SK-N-SH (cell line): Measurements from ENCODE around the gene COX14. TPM values are rescaled to one million over a fixed set of nuclear protein-coding genes. Genes with fewer than 3 reads are reported as not detected.

Experiments used
- CTCF ChIA-PET: fragments of 300-600, 350-600 bp; formaldehyde crosslinking; extraction: SDS; loops from one replicate; lab custom pipeline; 2021; lab: Yijun Ruan, JAX
- POLR2A ChIA-PET: fragments of 350-600 bp; sonication (Branson Sonifier 250); formaldehyde crosslinking; extraction: SDS; loops from one replicate; lab custom pipeline; 2020; ENCODE audit warnings: antibody characterized with exemption, inconsistent platforms; lab: Yijun Ruan, JAX
- DNase-seq: peaks from one replicate; pipeline ENCODE4 v3.0.0; 2012
- H2AFZ ChIP-seq: fragments of 200-600 bp; sonication (generic); 2 replicates; pipeline ENCODE4 v1.8.1; 2016; ENCODE audit warnings: antibody characterized with exemption, mild to moderate bottlenecking, low read depth
- H3F3A ChIP-seq: fragments of 200-600 bp; sonication (generic); replicated peaks from 2 replicates; pipeline ENCODE3; 2016; ENCODE audit warnings: antibody characterized with exemption, mild to moderate bottlenecking; ENCODE audit not compliant: insufficient read depth
- H3K27ac ChIP-seq, 2 experiments: fragments of 200-500 bp in 1 of 2; fragments of 200-600 bp in 1 of 2; sonication (Bioruptor generic) in 1 of 2; sonication (generic), shearing (Covaris generic) in 1 of 2; 2 replicates each; pipeline versions ENCODE4 v1.5.1 to v1.6.1; 2014 to 2016; ENCODE audit warnings: low read depth in 2 of 2, inconsistent platforms in 1 of 2, low read length in 1 of 2, mild to moderate bottlenecking in 1 of 2, mixed read lengths in 1 of 2
- H3K27me3 ChIP-seq: fragments of 200-600 bp; sonication (generic), shearing (Covaris generic); 2 replicates; pipeline ENCODE4 v1.6.1; 2016; ENCODE audit warnings: mixed run types; ENCODE audit not compliant: insufficient read depth
- H3K36me3 ChIP-seq, 2 experiments: fragments of 200-500 bp in 1 of 2; fragments of 200-600 bp in 1 of 2; sonication (Bioruptor generic) in 1 of 2; sonication (generic) in 1 of 2; replicated peaks in 1 of 2; 2 replicates each; pipeline versions ENCODE3 to v1.5.1; 2014 to 2016; ENCODE audit warnings: low read length in 1 of 2, mild to moderate bottlenecking in 1 of 2; ENCODE audit not compliant: insufficient read depth in 2 of 2, control insufficient read depth in 1 of 2
- H3K4me1 ChIP-seq, 2 experiments: fragments of 200-500 bp in 1 of 2; fragments of 200-600 bp in 1 of 2; sonication (Bioruptor generic) in 1 of 2; sonication (generic), shearing (Covaris generic) in 1 of 2; 2 replicates each; pipeline versions ENCODE4 v1.5.1 to v1.6.1; 2014 to 2016; ENCODE audit warnings: low read depth in 1 of 2, low read length in 1 of 2, mixed run types in 1 of 2; ENCODE audit not compliant: insufficient read depth in 2 of 2, control insufficient read depth in 1 of 2
- H3K4me2 ChIP-seq: fragments of 200-600 bp; sonication (generic), shearing (Covaris generic); 2 replicates; pipeline ENCODE4 v1.6.1; 2017; ENCODE audit warnings: mixed run types
- H3K4me3 ChIP-seq, 2 experiments: fragments of 200-500 bp in 1 of 2; fragments of 200-600 bp in 1 of 2; sonication (Bioruptor generic) in 1 of 2; sonication (generic), shearing (Covaris generic) in 1 of 2; 2 replicates each; pipeline versions ENCODE4 v1.5.1 to v1.8.1; 2014 to 2016; ENCODE audit warnings: low read depth in 2 of 2, inconsistent platforms in 1 of 2, low read length in 1 of 2, mild to moderate bottlenecking in 1 of 2, mixed read lengths in 1 of 2, moderate library complexity in 1 of 2
- H3K79me2 ChIP-seq: fragments of 200-600 bp; sonication (generic); 2 replicates; pipeline ENCODE4 v1.8.1; 2017; ENCODE audit warnings: mild to moderate bottlenecking; ENCODE audit not compliant: insufficient read depth
- H3K9ac ChIP-seq: fragments of 200-600 bp; sonication (generic); 2 replicates; pipeline ENCODE4 v1.6.1; 2017; ENCODE audit warnings: mixed run types
- H3K9me2 ChIP-seq: fragments of 200-600 bp; sonication (generic); 2 replicates; pipeline ENCODE4 v1.6.1; 2017; ENCODE audit warnings: mixed run types
- H3K9me3 ChIP-seq: fragments of 200-600 bp; sonication (generic); 2 replicates; pipeline ENCODE4 v1.6.1; 2017; ENCODE audit warnings: mixed run types, mild to moderate bottlenecking, moderate library complexity
- H4K20me1 ChIP-seq: fragments of 200-600 bp; sonication (generic); 2 replicates; pipeline ENCODE4 v1.6.1; 2017; ENCODE audit warnings: mild to moderate bottlenecking, mixed run types; ENCODE audit not compliant: insufficient read depth
- FOXM1 ChIP-seq: IDR thresholded peaks from 2 replicates; pipeline ENCODE4 v1.4.0; 2012; ENCODE audit warnings: low read depth, mild to moderate bottlenecking
- GABPA ChIP-seq: IDR thresholded peaks from 2 replicates; pipeline ENCODE4 v1.4.0; 2012; ENCODE audit warnings: low read depth, mild to moderate bottlenecking
- MEF2A ChIP-seq: IDR thresholded peaks from 2 replicates; pipeline ENCODE4 v1.4.0; 2012; ENCODE audit warnings: low read depth, borderline replicate concordance
- NRF1 ChIP-seq: IDR thresholded peaks from 2 replicates; pipeline ENCODE4 v1.6.1; 2012; ENCODE audit warnings: low read depth, mild to moderate bottlenecking, low read length
- RAD21 ChIP-seq: IDR thresholded peaks from 2 replicates; pipeline ENCODE4 v1.6.1; 2012; ENCODE audit warnings: mild to moderate bottlenecking, low read length
- TAF1 ChIP-seq: IDR thresholded peaks from 2 replicates; pipeline ENCODE4 v1.6.1; 2012; ENCODE audit warnings: low read depth, mild to moderate bottlenecking, low read length, moderate library complexity, borderline replicate concordance
- YY1 ChIP-seq: IDR thresholded peaks from 2 replicates; pipeline ENCODE4 v1.4.0; 2012; ENCODE audit warnings: low read depth, mild to moderate bottlenecking
- polyA plus RNA-seq, 3 experiments: library from polyadenylated mRNA; depleted of rRNA; stranded (reverse); fragments of >200 nt; gene quantifications; 2 replicates each; pipeline ENCODE4 v1.2.3, GENCODE V29; 2012
- TF ChIP-seq, protein P1 (sequence below): IDR thresholded peaks from 2 replicates; pipeline ENCODE4 v1.6.1; 2012; ENCODE audit warnings: mild to moderate bottlenecking, low read depth, low read length, moderate library complexity
- TF ChIP-seq, protein P2 (sequence below): fragments of 200-600 bp; sonication (generic); IDR thresholded peaks from 2 replicates; pipeline ENCODE4 v1.6.1; 2017; ENCODE audit warnings: antibody characterized with exemption, mild to moderate bottlenecking, moderate library complexity
- TF ChIP-seq, protein P3 (sequence below): IDR thresholded peaks from 2 replicates; pipeline ENCODE4; 2012
- TF ChIP-seq, protein P4 (sequence below): fragments of 150-350 bp; IDR thresholded peaks from 2 replicates; pipeline ENCODE4 v1.6.1; 2016; ENCODE audit warnings: mild to moderate bottlenecking, low read depth, low read length

COX14 gene
- polyA plus RNA-seq, 1 of the 3 experiments (the other 2 are of a cell fraction): 204 TPM

DNA sequence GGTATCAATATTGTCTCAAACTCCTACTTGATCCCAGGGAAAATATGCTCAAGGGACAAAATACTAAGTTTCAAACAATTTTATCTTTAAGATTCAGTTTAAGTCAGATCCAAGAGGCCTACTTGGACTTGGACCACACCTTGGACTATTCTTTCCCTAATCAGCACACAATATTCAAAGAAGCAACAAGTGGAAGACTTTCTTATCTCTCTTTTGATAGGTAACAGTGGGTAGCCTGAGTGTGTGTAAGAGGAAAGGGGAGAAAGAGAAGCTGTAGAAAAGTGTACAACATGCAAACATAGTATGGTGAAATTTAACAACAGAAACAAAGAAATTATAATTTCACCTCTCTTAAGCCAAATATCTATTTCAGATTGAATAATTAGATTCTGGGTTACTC, 48.6 kb downstream of the COX14 start:
- Histone ChIP-seq H3K4me3 (no peak overlapping the region), H3K4me2 (no peak overlapping the region), H3F3A (peaks cover 15% of the 10 kb centered on the region), H3K4me1 (0 out of 4 replicates have a peak, but pooled peaks cover 0 to 1% of the 10 kb centered on the region in 2 experiments), H3K27me3 (no peaks in the 10 kb centered on the region), H3K9me2 (no peaks in the 10 kb centered on the region), H3K9ac (no peak overlapping the region), H3K27ac (no peak overlapping the region), H4K20me1 (peaks cover 22% of the 10 kb centered on the region), H3K9me3 (no peaks in the 10 kb centered on the region), H3K79me2 (peaks cover 98% of the 10 kb centered on the region), H2AFZ (no peak overlapping the region), H3K36me3 (no peaks in the 10 kb centered on the region)
- no peak for TF ChIP-seq YY1
- TF ChIP-seq RAD21: no peak
- TF ChIP-seq FOXM1: no peak
- TF ChIP-seq, protein P1, sequence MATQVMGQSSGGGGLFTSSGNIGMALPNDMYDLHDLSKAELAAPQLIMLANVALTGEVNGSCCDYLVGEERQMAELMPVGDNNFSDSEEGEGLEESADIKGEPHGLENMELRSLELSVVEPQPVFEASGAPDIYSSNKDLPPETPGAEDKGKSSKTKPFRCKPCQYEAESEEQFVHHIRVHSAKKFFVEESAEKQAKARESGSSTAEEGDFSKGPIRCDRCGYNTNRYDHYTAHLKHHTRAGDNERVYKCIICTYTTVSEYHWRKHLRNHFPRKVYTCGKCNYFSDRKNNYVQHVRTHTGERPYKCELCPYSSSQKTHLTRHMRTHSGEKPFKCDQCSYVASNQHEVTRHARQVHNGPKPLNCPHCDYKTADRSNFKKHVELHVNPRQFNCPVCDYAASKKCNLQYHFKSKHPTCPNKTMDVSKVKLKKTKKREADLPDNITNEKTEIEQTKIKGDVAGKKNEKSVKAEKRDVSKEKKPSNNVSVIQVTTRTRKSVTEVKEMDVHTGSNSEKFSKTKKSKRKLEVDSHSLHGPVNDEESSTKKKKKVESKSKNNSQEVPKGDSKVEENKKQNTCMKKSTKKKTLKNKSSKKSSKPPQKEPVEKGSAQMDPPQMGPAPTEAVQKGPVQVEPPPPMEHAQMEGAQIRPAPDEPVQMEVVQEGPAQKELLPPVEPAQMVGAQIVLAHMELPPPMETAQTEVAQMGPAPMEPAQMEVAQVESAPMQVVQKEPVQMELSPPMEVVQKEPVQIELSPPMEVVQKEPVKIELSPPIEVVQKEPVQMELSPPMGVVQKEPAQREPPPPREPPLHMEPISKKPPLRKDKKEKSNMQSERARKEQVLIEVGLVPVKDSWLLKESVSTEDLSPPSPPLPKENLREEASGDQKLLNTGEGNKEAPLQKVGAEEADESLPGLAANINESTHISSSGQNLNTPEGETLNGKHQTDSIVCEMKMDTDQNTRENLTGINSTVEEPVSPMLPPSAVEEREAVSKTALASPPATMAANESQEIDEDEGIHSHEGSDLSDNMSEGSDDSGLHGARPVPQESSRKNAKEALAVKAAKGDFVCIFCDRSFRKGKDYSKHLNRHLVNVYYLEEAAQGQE: no peak
- TF ChIP-seq, protein P2, sequence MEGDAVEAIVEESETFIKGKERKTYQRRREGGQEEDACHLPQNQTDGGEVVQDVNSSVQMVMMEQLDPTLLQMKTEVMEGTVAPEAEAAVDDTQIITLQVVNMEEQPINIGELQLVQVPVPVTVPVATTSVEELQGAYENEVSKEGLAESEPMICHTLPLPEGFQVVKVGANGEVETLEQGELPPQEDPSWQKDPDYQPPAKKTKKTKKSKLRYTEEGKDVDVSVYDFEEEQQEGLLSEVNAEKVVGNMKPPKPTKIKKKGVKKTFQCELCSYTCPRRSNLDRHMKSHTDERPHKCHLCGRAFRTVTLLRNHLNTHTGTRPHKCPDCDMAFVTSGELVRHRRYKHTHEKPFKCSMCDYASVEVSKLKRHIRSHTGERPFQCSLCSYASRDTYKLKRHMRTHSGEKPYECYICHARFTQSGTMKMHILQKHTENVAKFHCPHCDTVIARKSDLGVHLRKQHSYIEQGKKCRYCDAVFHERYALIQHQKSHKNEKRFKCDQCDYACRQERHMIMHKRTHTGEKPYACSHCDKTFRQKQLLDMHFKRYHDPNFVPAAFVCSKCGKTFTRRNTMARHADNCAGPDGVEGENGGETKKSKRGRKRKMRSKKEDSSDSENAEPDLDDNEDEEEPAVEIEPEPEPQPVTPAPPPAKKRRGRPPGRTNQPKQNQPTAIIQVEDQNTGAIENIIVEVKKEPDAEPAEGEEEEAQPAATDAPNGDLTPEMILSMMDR: no peak
- no peak for TF ChIP-seq TAF1
- TF ChIP-seq GABPA: no peak
- TF ChIP-seq NRF1: no peak
- TF ChIP-seq, protein P3, sequence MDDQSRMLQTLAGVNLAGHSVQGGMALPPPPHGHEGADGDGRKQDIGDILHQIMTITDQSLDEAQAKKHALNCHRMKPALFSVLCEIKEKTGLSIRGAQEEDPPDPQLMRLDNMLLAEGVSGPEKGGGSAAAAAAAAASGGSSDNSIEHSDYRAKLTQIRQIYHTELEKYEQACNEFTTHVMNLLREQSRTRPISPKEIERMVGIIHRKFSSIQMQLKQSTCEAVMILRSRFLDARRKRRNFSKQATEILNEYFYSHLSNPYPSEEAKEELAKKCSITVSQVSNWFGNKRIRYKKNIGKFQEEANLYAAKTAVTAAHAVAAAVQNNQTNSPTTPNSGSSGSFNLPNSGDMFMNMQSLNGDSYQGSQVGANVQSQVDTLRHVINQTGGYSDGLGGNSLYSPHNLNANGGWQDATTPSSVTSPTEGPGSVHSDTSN: no peak
- TF ChIP-seq MEF2A: no peak
- TF ChIP-seq, protein P4, sequence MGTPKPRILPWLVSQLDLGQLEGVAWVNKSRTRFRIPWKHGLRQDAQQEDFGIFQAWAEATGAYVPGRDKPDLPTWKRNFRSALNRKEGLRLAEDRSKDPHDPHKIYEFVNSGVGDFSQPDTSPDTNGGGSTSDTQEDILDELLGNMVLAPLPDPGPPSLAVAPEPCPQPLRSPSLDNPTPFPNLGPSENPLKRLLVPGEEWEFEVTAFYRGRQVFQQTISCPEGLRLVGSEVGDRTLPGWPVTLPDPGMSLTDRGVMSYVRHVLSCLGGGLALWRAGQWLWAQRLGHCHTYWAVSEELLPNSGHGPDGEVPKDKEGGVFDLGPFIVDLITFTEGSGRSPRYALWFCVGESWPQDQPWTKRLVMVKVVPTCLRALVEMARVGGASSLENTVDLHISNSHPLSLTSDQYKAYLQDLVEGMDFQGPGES: no peak
- CTCF ChIA-PET: interaction anchor here (0.9 kb wide), 1 partner anchor 28 kb away, joined by 4 read pairs; no protein-coding TSS in a partner anchor
- DNase-seq: no peak
- POLR2A ChIA-PET: interaction anchor here (0.7 kb wide), 1 partner anchor 32 kb away, joined by 3 read pairs; no protein-coding TSS in a partner anchor
